Frontal cortex (tissue), 4 donors: ENCODE measurements around the gene HMBS. TPM values are rescaled to one million over a fixed set of nuclear protein-coding genes. Genes with fewer than 3 reads are reported as not detected.
"Not testable (repeated sequence)": the region's sequence is repeated elsewhere in the genome, so short reads cannot be mapped to it uniquely, and the experiment has no call there.

ENCODE experiments used
- DNase-seq, 2 donors: peaks; one replicate each; pipeline ENCODE4 v3.0.0; 2012; ENCODE audit warnings: low spot score in 2 of 2
- FAIRE-seq: peaks from 2 replicates; lab custom pipeline; 2012; peaks lifted over from hg19 to GRCh38; lab: Jason Lieb, UNC
- total RNA-seq: library from RNA; depleted of rRNA; stranded (reverse); fragments of >200 nt; gene quantifications from one replicate; pipeline ENCODE4 v1.2.3, GENCODE V29; 2014
- donor health status: control.
- donor health status: control.
- donor health status: control.

Gene HMBS
- total RNA-seq, 1 donor from 2014 or later = 3.7 TPM

DNA sequence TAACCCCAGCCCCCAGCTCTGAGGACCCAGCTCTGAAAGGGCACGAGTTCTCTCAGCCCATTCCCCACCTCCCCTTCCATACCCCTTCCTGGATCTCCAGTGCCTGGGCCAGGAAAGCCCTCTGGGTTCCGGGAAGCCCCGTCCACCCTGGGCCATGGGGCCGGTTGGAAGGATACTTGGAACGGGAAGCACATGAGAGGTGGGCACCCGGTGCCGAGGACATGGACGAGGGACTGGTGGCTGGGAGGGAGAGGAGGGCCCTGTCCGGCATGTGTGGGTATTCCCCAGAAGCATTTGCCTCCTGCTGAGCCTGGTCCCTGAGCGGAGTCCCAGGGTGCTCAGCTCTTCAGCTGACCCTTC, 31.5 kb downstream of the HMBS start:
- no peak for FAIRE-seq
- DNase-seq = no peak

DNA sequence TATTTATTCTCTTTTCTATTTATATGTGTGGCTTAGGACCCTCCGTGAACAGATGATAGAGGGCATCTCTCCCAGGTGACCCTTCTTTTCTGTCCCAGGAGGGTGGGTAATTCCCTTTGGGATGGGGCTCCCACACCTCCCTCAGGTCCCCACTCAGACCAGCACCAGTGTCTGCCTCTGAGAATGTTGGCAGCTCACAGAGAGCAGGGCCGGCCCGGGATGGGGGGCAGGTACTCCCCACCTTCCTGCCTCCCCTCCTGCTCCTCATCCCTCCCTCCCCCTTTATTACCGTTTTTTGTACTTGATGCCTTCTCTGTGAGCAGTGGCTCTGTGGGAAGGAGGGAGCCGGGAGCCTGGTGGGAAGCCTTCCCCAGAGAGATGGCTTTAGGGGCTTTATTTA, 31.9 kb downstream of the HMBS start:
- DNase-seq (no peak), FAIRE-seq (no peak)

DNA sequence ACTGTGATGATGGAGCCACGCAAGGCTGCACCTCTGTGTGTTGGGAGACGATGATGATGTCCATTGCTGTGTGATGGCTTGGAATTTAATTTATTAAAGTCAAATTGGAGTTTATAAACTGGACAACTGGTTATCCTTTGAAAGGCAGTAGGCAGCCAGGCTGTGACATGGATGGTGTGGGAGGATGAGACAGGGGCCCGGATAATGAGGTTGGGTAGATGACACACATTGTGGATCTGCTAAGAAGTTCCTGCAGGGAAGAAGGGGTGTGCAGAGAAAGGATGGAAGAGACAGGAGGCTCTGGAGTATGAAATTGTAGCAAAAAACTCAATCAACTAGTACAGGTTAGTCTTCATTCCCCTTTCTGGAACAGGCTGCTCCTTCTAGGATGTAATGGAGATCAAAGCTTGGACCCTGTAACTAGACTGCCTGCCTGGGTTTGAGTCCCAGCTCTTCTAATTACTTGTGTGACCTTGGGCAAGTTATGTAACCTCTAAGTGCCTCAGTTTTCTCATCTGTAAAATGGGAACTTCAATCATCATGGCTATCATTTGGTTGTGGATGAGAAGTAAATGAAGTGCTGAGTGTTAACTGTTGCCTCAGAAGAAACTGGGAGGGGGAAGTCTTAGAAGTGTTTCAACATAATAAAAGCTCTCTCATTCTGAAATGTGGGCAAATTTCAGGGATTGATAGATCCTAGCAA, 32.5 kb downstream of the HMBS start:
- no peak for DNase-seq
- FAIRE-seq = no peak

DNA sequence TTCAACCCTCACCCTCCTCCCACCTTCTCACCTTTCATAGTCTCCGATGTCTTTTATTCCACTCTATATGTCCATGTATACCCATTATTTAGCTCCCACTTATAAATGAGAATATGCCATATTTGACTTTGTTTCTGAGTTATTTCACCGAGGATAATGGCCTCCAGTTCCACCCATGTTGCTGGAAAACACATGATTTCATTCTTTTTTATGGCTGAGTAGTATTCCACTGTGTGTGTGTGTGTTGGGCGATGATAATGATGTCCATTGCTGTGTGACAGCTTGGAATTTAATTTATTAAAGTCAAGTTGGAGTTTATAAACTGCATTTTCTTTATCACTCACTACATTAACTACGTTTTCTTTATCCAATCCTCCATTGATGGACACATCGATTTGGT, 33.5 kb downstream of the HMBS start:
- DNase-seq (no peak), FAIRE-seq (no peak)

DNA sequence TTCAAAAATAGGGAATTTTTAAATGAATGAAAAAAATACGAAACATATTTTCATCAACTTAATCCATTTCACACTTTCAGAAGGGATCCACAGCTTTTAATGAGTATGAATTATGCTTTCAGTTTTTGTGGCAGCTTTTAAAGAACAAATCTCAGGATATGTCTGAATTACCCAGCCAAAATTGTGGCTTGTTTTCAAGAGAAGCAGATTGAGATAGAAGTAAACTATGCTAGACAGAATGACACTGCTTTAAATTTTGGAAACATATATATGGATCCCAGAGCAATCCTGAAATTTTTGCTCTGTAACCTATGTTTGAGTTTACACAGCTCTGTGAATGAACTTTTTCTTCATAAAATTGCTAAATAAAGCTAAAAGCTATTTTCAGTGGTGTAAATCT, 34.3 kb downstream of the HMBS start:
- DNase-seq (no peak), FAIRE-seq (no peak)

DNA sequence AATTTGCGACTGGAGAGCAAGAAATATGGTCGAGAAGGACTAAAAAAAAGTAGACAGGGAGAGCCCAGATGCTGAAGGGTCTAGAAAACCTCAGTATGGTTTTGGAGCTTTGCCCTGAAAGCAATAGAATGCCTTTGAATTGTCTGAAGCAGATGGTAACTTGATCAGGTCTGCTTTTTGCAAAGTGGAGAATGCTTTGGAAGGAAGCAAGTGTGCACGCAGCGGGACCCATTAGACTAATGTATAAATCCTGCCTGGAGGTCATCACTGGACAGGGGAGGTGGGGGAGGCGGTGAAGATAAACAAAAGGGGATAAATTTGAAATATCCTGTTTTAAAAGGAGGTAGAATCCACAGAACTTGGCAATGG, 35.9 kb downstream of the HMBS start:
- DNase-seq = no peak
- FAIRE-seq = no peak

DNA sequence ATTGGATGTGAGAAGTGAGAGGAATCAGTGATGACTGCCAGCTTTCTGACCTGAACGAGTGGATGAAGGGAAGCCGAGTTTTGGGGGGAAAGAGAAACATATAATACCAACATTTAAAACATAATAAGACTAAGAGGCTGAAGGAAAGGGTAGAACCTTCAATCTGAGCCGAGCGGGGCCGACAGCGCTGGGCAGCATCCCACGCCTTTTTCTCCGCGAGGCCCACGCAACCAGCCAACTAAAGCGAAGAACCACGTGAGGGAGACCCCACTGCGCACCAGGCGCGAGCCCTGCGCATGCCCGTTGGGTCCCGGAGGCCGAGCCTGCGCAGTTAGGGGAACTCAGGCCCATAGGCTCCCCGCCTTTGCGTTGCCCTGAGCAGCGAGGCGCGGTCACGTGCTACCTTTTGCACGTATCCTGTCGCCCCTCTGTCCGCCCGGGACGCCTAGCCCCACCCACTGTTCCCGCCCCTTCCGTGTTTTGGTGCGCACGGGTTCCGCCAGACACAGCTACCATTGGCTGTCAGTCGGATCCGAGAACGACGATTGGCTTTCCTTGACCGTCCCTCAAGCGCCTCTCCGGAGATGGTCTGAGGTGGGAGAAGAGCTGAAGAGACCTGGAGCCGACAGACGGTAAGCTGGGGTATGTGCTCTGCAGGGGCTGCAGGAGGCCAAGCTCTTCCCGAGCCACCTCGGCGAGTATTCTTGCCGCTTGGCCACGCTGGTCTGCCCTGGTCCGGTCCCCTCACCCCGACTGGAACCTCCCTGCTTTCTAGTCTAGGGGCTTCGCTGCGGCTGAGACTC, 36.5 kb downstream of the HMBS start, which contains the start of gene HINFP:
TSS of gene HINFP (plus strand) at position 573 of the 803 bp plus-strand sequence. CDS start 5,365 bp downstream, outside the sequence.
- no peak for FAIRE-seq

DNA sequence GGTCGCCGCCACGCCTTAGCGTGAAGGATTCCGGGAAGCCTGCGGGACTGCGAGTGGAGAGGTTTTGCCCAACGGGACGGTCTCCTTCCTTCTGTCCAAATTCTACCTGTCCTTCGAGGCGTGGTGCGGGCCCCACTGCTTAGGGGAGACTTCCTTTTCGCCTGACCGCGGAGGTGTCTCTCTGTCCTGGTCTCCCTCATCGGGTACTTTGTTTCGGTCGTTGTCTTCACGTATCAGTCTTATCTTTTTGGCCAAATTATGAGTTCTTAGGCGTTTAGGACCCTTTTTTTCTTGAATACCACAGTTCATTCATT, 37.1 kb downstream of the HMBS start:
- FAIRE-seq = no peak
- DNase-seq = no peak

More for the DNA sequence above, 36.5 kb downstream of the HMBS start, which contains the start of gene HINFP:
- DNase-seq = peak; percentile 93 to 98

DNA sequence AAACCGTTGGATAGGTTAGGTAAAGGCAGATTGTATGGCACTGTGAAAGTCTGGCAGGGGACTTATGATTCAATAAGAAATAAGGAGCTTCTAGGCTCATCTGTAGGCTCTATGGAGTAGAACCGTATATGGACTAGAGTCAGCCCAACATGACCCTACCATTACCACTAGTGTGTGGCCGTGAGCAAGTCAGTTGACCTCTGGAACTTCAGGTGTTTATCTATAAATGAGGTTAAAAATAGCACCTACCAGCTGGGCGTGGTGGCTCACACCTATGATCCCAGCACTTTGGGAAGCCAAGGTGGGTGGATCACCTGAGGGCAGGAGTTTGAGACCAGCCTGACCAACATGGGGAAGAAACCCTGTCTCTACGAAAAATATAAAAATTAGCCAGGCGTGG, 41.1 kb downstream of the HMBS start:
- no peak for DNase-seq
- FAIRE-seq = no peak

DNA sequence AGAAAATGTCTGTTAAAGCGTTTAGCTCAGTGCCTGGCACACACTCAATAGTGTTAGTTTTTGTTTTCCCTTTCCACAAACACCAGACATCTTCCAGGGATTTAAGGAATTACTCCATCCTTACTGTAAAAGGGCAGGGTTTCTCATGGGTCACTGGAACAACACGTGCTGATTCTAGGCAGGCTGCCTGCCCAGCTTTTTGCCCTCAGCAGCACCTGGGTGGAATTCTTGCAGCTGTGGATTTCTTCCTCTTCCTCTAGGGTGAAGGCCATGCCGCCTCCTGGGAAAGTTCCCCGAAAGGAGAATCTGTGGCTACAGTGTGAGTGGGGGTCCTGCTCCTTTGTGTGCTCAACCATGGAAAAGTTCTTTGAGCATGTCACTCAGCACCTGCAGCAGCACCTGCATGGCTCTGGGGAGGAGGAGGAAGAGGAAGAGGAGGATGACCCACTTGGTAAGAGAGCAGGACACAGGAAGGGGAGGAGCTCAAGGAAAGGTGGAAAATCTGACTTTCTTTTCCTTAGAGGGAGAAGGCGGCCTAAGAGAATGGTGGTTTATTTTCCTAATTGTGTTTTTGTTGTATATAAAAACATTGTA, 42.1 kb downstream of the HMBS start:
- FAIRE-seq = no peak
- DNase-seq = no peak

DNA sequence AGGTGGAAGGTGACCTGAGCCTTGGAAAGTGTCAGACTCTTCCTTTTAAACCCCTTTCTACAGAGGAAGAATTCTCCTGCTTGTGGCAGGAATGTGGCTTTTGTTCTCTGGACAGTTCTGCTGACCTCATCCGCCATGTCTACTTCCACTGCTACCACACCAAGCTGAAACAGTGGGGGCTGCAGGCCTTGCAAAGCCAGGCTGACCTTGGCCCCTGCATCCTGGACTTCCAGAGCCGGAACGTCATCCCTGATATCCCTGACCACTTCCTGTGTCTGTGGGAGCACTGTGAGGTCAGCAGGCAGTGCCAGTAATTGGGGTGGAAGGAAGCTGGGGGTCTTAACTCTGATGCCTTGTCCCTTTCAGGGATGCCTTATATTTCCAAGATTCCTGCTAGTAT, 46.0 kb downstream of the HMBS start:
- no peak for DNase-seq
- FAIRE-seq = no peak

DNA sequence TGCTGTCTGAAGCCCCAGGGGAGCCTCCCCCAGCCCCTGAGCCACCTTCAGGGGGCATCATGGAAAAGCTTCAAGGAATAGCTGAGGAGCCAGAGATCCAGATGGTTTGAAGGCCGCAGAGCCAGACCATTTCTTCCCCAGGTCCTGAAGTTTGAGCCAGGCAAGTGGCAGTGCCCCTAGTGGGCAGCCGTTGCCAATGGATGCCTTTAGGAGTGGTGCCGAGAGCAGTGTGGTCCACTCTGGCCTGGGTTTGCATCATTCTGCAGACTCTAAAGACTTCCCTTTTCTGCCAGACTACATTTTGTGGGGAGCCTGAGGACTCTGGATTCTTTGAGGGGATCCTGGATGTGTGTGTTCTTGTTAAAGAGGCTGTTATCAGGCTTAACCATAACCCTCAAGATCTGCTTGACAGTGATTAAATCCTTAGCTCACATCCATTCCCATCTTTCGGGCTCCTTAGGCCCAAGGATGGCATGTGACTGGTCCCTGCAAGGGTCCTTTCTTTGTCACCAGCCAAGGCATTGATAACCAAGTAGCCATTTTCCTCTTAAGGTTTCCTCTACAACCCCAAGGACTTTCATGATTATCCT, 49.8 kb downstream of the HMBS start:
- FAIRE-seq (no peak), DNase-seq (no peak)

DNA sequence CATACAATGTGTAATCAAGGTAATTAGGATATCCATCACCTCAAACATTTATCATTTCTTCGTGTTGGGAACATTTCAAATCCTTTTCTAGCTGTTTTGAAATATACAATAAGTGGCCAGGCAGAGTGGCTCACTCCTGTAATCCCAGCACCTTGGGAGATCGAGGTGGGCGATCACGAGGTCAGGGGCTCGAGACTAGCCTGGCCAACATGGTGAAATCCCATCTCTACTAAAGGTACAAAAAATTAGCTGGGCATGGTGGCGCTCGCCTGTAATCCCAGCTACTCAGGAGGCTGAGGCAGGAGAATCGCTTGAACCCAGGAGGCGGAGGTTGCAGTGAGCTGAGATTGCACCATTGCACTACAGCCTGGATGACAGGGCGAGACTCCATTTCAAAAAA, 54.6 kb downstream of the HMBS start:
- not testable (repeated sequence) for FAIRE-seq, DNase-seq

Other genes starting within 250 kb of the HMBS start
- gene CXCR5, start 201.0 kb upstream of the HMBS start, total RNA-seq = not detected
- 8.6 TPM for gene BCL9L, start 159.0 kb upstream of the HMBS start, total RNA-seq
- not detected for gene UPK2, start 128.6 kb upstream of the HMBS start, total RNA-seq
- gene FOXR1, start 113.1 kb upstream of the HMBS start, total RNA-seq = not detected
- 23.6 TPM for gene CENATAC, start 86.7 kb upstream of the HMBS start, total RNA-seq
- 1,027 TPM for gene RPS25, start 66.5 kb upstream of the HMBS start, total RNA-seq
- gene TRAPPC4, start 66.1 kb upstream of the HMBS start, total RNA-seq = 68.1 TPM
- 7.7 TPM for gene SLC37A4, start 54.0 kb upstream of the HMBS start, total RNA-seq
- gene HYOU1, start 27.7 kb upstream of the HMBS start, total RNA-seq = 44.0 TPM
- gene VPS11, start 17.1 kb upstream of the HMBS start, total RNA-seq = 26.1 TPM
- 5.3 TPM for gene DPAGT1, start 17.0 kb downstream of the HMBS start, total RNA-seq
- gene C2CD2L, start 22.5 kb downstream of the HMBS start, total RNA-seq = 11.4 TPM
- gene HINFP, start 36.7 kb downstream of the HMBS start, total RNA-seq = 24.5 TPM
- 2.0 TPM for gene ABCG4, start 64.2 kb downstream of the HMBS start, total RNA-seq
- 2.0 TPM for gene NLRX1, start 83.8 kb downstream of the HMBS start, total RNA-seq
- gene NHERF4, start 100.6 kb downstream of the HMBS start, total RNA-seq = not detected
- 8.6 TPM for gene CBL, start 121.5 kb downstream of the HMBS start, total RNA-seq
- 11.4 TPM for gene MCAM, start 232.2 kb downstream of the HMBS start, total RNA-seq
- 2.9 TPM for gene RNF26, start 249.6 kb downstream of the HMBS start, total RNA-seq